T-helper 9 cell (primary cell): ENCODE measurements around the gene NELFB.

ENCODE experiments used
- DNase-seq: peaks from one replicate; pipeline ENCODE4 v3.0.0-alpha.2; 2020

The NELFB gene

DNA sequence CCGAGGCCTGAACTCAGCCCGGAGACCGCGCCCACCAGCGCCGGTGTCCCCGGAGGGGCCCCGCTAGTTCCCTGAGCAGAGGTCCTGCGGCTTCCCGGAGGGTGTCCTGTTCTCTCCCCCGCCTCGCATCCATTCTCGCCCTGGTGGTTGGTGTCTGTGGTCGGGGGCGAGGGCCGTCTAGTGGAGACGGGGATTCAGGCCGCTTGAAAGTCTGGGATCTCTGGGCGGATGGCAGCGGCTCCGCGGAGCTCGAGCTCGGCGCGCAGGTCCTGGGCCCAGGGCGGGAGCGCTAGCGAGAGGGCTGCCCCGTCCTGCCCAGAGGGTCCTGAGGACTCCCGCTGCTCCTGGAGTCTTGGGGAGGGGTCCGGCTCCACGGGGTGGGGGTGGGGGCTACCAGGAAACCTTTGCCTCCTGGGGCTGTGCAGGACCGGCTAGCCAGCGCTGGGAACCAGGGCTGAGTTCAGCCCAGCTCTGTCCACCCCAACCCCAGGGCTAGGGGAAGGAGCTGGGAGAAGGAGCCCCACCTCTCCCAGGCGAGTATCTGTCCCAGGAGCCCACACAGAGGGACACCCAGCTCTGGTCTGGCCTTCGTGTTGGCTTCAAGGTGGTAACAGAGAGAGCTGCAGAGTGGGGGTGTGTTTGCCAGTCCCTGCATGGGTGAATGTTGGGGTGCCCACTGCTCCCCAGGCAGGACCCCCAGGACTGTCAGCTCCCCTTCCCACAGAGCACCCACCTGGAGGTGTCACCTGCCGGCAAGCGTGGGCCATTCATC, 26.4 kb downstream of the NELFB start:
- no peak for DNase-seq

DNA sequence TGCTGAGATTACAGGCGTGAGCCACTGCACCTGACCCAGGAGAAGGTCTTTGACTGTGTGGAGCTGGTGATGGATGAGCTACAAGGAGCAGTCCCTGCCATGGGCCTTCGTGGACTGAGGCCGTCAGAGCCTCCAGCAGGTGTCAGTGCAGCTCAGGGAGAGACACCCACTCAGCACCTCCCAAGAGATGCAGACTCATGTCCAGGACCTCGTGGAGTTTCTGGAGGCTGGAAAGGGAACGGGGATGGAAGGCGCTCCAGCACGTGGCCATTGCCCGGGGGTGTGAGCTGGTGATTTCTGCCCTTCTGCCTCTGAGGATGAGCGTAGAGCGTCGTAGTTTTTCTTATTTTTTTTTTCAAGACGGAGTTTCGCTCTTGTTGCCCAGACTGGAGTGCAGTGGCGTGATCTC, 31.9 kb downstream of the NELFB start:
- DNase-seq, result no peak

DNA sequence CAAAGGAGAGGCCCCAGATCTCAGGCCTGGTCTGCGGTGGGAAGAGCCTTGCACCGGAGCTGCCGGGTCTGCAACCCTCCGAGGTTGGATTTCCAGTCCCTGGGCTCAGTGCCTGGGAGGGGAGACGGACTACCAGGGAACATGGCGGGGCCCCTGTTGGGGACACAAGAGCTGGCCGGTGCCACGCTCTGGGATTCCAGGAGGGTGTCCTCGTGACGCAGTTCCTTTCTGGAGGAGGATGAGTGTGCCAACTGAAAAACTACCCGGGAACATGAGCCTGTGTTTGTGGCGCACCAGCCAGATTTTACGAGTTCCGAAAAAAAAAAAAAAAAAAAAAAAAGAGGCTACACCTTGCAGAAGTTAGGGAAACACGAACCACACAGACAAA, 38.0 kb downstream of the NELFB start:
- no peak for DNase-seq

DNA sequence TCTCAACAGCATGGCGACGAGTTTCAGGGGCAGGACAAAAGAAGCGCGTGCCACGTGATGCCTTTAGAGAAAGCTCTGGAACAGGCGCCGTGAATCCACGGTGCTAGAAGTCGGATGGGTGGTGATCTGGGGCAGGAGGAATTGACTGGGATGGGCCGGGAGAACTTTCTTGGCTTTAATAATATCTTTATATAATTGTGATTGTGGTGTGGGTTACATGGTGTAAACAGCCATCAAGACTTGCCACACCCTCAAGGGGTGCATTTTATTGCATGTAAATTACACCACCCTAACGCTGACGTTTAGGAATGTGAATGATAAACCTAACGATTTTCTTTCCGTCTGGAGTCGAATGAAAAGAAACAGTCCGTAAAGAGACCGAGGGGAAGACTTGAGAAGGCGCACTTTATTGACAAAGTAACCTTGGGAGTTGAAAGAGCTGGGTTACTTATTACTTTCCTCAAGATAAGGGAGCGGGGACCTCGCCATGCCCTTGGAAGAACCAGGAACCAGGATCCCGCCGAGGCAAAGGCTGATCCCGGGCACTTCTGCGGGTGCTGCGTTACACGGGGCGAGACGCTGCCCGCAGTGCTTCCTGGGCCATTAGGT, 38.5 kb downstream of the NELFB start:
- no peak for DNase-seq

DNA sequence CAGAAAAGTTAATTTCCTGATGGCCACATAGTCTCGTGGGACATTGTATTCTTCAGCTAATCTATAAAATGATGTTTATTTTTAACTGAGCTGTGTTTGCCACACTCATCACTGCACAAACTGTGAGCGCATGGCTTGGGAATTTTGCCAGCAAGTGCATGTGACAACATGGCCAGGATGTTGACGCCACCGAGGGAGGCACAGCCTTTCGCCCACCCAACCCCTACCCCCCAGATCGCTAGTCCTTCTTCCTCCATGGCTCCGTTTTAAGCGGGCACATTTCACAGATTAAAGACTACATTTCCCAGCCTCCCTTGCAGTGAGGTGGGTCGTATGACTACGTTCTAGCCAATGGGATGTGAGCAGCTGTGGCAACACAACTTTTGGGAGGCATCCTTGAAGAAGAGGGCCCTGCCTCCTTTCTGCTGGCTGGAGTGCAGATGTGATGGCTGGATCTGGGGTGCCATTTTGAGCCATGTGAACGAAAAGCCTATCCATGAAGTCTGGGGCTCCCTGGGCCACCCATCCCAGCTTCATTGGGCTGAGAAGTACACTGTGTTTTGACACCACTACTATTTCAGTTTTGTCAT, 39.1 kb downstream of the NELFB start:
- no peak for DNase-seq

DNA sequence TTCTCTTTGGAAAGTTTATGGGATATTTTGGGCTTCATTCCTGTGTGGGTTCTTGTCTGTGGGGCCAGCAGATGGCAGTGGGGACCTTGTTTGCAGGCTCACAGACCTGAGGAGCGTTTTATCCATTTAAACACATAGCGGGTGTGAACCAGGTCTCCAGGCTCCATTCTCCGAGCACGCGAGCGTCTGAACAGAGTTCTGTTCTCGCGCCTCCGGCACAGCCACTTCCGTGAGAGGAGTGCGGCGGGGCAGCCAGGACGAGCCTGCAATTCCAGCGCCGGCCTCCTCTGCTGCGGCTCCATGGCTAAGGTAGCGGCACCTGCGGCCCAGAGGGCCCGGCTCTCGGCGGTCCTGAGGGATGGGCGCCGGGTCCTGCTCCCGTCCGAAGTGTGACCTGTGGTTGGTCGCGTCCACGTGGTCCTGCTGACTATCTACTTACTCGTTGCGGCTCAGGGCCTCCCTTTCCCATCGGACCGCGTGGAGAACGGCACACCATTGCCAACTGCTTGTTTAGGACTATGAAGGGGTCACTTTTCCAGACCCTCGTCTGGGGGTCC, 39.6 kb downstream of the NELFB start:
- DNase-seq, result no peak

DNA sequence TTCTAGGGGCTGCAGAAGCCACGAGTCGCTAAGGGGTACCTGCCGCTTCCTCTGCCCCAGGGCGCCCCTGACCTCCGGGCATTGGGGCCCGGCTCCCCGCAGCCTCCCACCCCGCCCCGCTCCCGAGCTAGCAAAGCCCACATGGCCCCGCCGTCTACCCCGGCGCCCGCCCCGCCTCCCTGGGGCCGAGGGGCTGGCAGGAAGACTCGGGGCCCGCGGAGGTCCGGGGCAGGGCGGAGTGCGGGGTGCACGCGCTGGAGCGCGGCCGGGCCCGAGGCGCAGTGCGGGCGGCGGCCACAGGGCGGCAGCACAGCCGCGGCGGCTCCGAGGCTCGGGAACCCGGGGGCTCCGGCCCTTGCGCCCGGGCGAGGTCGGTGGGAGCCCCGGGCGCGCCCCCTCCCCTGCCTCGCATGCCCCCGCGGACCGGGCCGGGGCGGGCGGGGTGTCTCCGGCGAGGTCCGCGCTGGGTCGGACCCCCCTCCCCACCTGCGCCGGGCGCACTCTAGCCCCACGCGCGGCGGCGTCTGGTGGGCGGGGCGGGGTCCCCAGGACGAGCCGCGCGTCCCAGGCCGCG, 40.2 kb downstream of the NELFB start:
- peak; percentile 36 for DNase-seq

DNA sequence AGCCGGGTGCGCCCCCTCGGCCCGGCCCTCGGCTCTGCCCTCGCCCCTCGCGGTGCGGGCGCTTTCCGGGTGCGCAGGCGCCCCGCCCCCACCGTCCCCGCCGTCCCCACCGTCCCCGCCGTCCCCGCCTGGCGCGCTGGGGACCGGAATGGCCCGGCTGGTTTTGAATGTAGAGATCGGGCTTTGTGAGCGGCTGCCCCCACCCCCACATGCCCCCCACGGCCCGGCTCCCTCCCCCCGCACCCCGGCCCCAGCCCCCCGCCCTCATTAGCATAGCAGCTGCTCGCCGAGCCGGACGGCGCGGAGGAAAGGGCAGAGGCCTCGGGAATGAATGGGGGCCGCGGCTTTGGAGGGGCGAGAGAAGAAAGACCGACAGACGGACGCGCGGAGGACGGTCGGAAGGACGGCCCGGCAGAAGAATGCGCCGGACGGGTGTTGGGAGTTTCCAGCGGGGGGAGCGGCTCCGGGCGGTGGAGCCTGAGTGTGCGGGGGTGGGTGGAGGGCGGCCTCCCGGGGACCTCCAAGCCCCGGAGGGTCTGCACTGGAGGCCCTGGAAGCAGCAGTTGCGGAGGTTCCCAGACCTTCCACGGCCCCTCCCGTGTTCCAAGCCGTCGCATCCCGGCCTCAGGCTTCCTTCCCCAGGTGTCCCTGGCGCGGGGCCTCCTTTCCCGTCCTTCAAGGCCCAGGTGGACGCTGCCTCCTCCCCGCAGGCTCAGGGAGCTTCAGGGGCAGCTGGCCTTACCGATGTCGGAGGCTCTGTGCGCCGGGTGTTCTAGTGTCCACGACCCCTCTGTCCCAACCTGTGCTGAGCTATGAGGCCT, 40.9 kb downstream of the NELFB start:
- no peak for DNase-seq

DNA sequence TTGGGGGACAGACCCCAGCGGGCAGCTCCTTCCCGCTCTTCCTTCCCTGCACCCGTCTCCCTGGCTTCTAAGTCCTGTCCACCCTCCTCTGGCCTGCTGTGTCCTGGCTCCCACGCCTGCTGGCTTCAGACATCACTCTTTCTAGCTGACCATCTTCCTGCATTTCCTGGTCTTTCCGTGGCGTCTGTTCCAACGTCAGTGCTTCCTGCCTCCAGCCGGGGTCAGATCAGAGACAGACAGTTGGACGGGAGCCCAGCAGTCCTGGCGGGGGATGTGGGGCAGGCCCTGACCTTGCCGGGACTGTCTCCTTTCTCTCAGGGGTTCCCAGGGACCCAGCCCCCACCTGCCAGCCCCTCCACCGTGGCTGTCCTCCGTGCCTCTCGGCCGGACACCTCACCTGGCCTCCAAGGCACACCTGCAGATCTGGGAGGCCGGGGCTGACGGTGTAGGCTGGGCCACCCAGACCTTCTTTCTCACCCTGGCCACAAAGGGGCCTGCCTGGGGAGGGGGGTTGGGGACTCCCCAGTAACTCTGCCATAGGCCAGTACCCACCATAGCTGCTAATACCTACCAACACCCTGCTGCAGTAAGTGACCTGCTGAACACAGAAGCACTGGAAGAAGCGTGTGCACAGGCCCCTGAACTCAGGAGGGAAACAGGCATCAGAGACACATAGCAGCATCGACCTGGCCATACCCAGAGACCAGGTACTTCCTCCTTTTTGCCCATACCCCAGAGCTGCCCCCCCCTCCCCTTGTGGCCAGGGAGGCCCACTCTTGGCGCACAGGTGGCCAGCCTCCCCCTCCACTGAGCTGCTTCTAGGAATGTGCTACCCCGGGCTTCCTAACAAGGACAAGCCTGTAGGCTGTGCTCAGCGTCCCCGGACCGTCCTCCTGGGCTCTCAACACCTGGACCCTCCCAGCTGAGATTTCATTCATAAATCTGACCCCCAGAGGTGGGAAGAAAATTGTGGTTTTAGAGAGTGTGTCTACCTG, 41.8 kb downstream of the NELFB start:
- no peak for DNase-seq

DNA sequence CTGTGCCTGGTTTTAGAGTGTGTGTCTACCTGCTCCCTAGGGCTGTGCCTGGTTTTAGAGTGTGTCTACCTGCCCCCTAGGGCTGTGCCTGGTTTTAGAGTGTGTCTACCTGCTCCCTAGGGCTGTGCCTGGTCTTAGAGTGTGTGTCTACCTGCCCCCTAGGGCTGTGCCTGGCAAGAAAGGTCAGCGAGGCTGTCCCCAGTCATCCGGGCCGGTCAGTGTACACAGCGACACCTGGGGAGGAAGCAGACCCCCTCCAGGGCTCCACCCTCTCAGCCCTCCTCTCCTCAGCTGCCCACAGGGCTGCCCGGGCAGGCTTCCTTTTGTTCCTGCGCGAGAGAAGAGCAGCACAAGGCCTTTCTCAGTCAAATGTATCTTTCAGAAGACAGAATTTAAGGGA, 42.8 kb downstream of the NELFB start:
- no peak for DNase-seq

DNA sequence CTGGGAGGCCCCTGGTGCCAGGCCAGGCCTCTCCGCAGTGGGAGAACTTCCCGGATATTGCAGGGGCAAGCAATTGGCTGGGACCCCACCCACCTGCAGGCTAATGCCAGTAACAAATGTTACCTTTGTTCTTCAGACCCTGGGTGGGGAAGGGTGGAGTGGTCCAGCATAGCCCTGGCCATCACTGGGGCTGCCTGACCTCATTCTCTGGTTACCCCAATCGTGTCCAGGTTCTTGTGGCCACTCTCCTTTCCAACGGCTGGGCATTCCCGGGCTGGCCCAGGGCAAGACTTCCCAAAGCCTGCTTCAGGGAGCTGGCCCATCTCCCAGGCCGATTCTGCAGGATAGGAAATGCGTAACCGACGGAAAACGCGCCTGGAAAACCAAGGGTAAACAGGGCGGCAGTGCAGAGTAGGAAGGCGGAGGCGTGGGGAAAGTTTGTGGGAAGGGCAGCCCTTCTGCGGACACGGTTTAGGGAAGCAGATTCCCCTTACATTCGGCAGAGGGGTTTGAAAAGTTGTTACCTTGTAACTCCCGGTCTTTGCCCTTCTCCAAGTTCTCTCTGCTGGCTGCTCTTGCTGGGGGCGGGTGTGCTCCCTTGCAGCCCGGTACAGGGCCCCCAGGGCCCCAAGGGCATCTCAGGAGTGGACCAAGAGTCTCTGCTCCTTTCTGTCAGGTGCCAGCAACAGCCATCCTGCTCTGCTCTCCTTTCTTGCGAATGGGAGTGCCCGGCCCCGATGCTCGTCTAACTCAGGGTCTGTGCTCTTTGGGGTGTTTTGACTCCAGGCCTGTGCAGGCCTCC, 43.5 kb downstream of the NELFB start:
- DNase-seq, result no peak

DNA sequence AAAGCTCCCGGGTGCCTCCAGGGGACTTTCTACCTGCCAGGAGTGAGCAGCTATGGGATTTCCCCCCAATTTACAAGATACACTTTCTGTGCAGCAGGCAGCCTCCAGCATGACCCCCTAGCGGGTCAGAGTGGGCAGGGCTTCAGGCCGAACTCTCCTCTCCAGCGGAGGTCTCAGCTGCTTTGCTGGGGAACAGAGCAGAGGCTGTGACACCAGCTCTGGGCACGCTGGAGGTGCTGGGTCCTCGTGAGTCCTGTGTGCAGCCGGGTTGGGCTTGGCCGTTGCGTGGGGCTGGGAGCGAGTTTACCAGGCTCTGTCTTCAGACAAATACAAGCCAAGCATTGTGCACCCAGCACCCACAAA, 44.1 kb downstream of the NELFB start:
- DNase-seq, result no peak

DNA sequence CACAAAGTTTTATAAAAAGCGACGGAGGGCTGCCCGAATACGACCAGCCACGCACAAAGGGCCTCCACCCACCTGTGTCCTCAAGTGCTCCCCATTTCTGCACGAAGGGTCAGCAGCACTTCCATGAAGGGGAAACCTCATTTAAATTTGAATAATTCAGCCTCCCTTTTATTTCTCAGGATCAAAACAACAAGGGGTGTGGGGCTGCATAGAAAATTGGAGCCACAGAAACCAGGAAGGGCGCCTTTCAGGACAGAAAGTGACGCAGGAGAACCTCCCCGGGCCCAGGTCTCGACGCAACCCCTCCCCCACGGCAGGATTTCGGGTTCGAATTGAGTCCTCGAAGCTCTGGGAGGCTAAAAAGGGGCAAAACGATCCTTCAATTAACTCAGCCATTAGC, 44.8 kb downstream of the NELFB start:
- DNase-seq, result no peak

DNA sequence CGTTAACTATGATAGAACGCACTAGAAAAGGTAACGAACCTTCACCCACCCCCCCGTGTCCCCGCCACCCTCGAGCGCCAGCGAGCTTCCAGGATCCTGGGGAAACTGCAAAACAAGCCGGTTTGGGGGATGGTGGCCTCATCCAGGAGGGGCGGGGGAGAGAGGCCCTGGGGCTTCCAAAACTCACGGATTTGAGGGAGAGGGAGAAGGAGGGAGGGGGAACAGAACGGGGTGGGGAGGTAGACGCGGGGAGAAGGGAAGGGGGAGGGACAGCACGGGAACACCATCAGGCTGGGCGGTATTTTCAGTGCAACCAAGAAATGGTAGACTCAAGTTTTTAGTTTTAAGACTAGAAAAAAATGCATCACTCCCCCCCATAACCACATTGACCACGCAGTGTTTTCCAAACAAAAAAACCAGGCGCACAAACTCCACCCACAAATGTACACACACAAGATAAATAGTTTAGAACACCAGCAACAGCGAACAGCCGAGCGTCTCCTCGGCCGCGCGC, 45.5 kb downstream of the NELFB start:
- no peak for DNase-seq

DNA sequence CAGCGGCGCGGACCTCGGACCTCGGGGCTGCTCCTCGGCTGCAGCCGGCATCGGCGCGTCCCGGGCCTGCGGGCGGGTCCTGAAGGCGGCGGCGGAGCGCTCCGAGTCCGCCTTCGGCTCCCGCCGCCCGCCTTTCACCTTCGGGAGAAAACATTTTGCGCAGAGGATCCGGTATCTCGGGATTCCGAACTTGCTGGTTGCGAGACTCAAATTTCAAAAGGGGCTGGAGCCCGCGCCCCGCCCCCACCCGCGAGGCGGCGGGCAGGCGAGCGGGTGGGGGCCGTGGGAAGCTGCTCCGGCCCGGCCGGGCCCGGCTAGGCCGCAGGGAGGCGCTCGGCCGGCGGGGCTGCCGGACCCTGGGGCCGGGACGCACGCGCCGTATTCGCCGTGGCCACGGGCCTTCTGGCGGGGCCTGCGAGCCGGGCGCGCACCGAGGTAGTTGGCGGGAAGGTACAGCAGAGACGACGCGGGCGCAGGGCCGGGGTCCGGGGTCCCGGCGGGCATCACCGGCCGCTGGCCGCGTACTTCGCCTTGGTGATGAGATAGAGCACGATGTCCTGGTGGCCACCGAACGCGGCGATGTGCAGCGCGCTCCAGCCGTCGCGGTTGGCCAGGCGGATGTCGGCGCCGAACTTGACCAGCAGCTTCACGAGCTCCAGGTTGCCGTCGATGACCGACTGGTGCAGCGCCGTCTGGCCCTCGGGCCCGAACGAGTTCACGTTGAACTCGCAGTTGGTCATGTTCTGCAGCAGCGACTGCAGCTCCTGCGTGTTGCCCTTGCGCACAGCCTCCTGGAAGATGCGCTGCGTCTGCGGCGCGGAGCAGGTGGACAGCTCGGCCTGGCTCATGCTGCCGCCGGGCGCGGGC, 46.2 kb downstream of the NELFB start:
- DNase-seq, result no peak

DNA sequence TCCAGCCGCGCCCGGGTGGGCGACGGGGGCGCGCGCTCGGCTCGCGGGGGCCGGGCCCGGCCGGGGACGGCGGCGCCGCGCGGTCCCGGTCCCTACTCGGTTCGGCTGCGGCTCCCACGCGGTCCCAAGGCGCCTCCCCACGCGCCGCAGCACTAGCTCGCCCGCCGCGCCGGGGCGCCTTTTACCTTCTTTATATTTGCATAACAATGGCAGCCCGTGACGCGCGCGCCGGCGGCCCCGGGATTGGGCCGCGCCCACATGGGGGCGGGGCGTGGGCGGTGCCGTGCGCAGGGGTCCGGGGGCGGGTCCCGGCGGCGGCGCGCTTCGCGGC, 47.0 kb downstream of the NELFB start, which contains the start of gene NRARP:
TSS of gene NRARP (minus strand) at position 154 of the 331 bp plus-strand sequence. CDS start 343 bp downstream, outside the sequence.
- DNase-seq, result peak; percentile 87

DNA sequence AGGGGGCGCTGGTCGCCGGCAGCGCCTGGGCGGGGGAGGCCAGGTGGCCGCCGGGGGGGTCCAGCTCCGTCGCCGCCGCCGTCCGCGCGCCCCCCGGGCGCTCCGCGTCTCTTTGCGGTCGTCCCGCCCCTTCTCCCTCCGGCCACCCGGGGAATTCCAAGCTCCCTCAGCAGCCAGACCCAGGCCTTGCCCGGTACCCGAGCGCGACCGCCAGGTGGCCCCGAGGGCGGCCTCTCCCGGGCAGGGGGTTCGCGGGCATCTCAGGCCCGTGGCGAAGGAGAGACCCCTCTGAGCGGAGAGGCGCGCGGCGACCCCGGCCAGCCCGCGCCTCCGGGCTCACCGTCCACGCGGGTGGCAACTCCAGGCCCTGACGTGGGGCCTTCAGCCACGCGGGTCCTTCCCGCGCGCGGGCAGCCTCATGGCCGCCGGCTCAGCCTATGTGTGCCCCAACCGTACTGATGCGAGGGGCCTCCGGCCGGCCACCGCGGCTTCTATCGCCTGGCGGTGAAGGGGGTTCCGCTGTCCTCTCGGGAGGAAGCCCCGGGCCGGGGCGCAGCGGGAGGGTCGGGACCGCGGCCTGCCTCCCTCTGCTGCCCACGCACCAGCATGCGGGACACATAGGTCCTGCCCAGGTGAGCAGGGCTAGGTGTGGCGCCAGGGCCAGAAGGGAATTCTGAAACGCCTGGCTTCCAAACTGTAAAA, 47.5 kb downstream of the NELFB start:
- no peak for DNase-seq

DNA sequence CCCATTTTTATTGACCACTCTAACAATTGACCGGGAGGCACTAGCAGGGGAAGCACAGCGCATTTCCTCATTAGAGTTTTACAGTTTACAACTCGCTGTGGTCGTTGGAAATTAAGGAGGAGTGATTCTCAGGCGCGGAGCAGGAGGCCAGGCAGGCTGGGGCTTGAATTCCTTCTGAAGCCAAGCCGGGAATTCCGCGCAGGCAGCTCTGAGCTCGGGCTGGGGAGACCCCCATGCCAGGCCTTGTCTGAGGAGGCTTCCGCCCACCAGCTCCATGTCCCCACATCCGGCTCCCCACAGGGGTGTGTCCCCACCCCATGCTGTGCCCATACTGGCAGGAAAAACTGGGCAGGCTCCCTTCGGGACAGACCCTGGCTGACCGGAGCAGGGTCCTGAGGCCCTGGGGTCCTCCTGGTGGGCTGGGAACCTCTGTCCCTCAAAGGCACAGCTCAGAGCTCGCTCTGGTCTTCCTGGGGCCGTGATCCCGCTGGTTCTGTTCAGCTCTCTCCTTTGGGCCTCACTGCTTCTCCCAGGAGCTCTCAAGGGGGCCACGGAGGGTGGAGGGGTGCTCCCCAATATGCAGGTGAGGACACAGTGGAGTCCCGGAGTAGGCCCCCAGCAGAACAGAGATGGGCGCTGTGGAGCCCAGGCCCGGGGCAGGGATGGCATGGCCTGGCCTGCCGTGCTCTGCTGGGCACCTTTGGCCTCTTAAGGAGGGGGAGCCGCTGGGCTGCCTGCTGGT, 48.2 kb downstream of the NELFB start:
- no peak for DNase-seq
